ENCODE measurements around the gene SSC5D. TPM values are rescaled to one million over a fixed set of nuclear protein-coding genes. Genes with fewer than 3 reads are reported as not detected.

Gene SSC5D
- total and polyA plus RNA-seq, 4 donors: 0.08 to 1.0 (median 0.51) TPM

GRCh38 chr19:55483706-55484592 is 4.3 kb upstream of the SSC5D start:
- Histone ChIP-seq H3K4me3 (ENCODE audit: low read depth in 1 of 3, low read length in 3 of 3) (no peak overlapping the region), H3K27ac (ENCODE audit: low read depth in 1 of 2, low read length in 2 of 2) (peak overlapping the region in 1 of 2 donors; percentile 41), H3K27me3 (ENCODE audit: control insufficient read depth in 4 of 4, insufficient read depth in 4 of 4, low read length in 3 of 4) (no peaks in the 10 kb centered on the region), H3K9me3 (ENCODE audit: control insufficient read depth in 4 of 4, low read length in 3 of 4) (no peaks in the 10 kb centered on the region), H3K4me1 (ENCODE audit: control insufficient read depth in 4 of 4, insufficient read depth in 4 of 4, low read length in 3 of 4) (peaks cover 3 to 22% (median 10%) of the 10 kb centered on the region in 4 donors), H3K9ac (ENCODE audit: low read depth in 1 of 2, low read length in 2 of 2) (no peak overlapping the region), H3K36me3 (ENCODE audit: control insufficient read depth in 4 of 4, insufficient read depth in 3 of 4, low read depth in 1 of 4, low read length in 3 of 4) (peaks cover 0 to 11% (median 5%) of the 10 kb centered on the region in 4 donors)
- no peak for DNase-seq (ENCODE audit: low spot score)
- 84% methylated on average over 46 of the region's 46 CpGs for WGBS
- TF ChIP-seq FOXA2 (IDR thresholded peaks at IDR 0.05) (no peak), RAD21 (IDR thresholded peaks at IDR 0.05) (no peak), FOXA1 (IDR thresholded peaks at IDR 0.05) (no peak), JUND (IDR thresholded peaks at IDR 0.05) (no peak), ZBTB33 (IDR thresholded peaks at IDR 0.05) (no peak), TAF1 (conservative IDR thresholded peaks at IDR 0.05) (no peak), YY1 (IDR thresholded peaks at IDR 0.05) (no peak), RXRA (IDR thresholded peaks at IDR 0.05) (no peak), REST (IDR thresholded peaks at IDR 0.05) (no peak), SP1 (IDR thresholded peaks at IDR 0.05) (no peak), ATF3 (IDR thresholded peaks at IDR 0.05) (no peak), HNF4G (IDR thresholded peaks at IDR 0.05) (no peak), NR2F2 (IDR thresholded peaks at IDR 0.05) (no peak), MAX (IDR thresholded peaks at IDR 0.05) (no peak), GABPA (IDR thresholded peaks at IDR 0.05 in 1 of 2, conservative IDR thresholded peaks at IDR 0.05 in 1 of 2) (no peak)

Data from liver (tissue), 9 donors.